ENCODE results near the gene POMGNT2. TPM values are rescaled to one million over a fixed set of nuclear protein-coding genes. Genes with fewer than 3 reads are reported as not detected.

POMGNT2 gene
- total RNA-seq, 1 donor from 2014 or later = 22.1 TPM

GRCh38 chr3:43031889-43032545, 73.9 kb downstream of the POMGNT2 start:
- Histone ChIP-seq H3K36me3 (ENCODE audit: control insufficient read depth, insufficient read depth, low read length) (no peaks in the 10 kb centered on the region), H3K27me3 (ENCODE audit: control insufficient read depth, insufficient read depth, low read length) (no peaks in the 10 kb centered on the region), H3K4me3 (ENCODE audit: low read depth, low read length) (no peak overlapping the region)
- DNase-seq (ENCODE audit: low read depth) = no peak
- TF ChIP-seq CTCF (IDR thresholded peaks at IDR 0.05; ENCODE audit: insufficient read depth, low read length, poor library complexity, severe bottlenecking) = no peak

- Histone ChIP-seq H3K27me3 (ENCODE audit: control insufficient read depth, insufficient read depth, low read length) (no peaks in the 10 kb centered on the region), H3K4me3 (ENCODE audit: low read depth, low read length) (no peak overlapping the region), H3K36me3 (ENCODE audit: control insufficient read depth, insufficient read depth, low read length) (no peaks in the 10 kb centered on the region)
- no peak for DNase-seq (ENCODE audit: low read depth)
- TF ChIP-seq CTCF (IDR thresholded peaks at IDR 0.05; ENCODE audit: insufficient read depth, low read length, poor library complexity, severe bottlenecking) = no peak
Observed at GRCh38 chr3:43031485-43031884, 74.4 kb downstream of the POMGNT2 start.

GRCh38 chr3:43030162-43030935, 75.5 kb downstream of the POMGNT2 start:
- no peak for TF ChIP-seq CTCF (IDR thresholded peaks at IDR 0.05; ENCODE audit: insufficient read depth, low read length, poor library complexity, severe bottlenecking)
- no peaks in the 10 kb centered on the region for H3K36me3 ChIP-seq (ENCODE audit: control insufficient read depth, insufficient read depth, low read length)
- no peak for DNase-seq (ENCODE audit: low read depth)
- no peak overlapping the region for H3K4me3 ChIP-seq (ENCODE audit: low read depth, low read length)
- no peaks in the 10 kb centered on the region for H3K27me3 ChIP-seq (ENCODE audit: control insufficient read depth, insufficient read depth, low read length)

Other genes starting within 250 kb of the POMGNT2 start
- gene CYP8B1, start 230.2 kb downstream of the POMGNT2 start, total RNA-seq = not detected in 2 replicates
- gene ZNF662, start 199.9 kb downstream of the POMGNT2 start, total RNA-seq = 4.1 and 5.3 TPM in 2 replicates
- gene GASK1A, start 126.8 kb downstream of the POMGNT2 start, total RNA-seq = 1.0 and 2.3 TPM in 2 replicates
- gene SNRK, start 180.5 kb upstream of the POMGNT2 start, total RNA-seq = 24.0 and 25.0 TPM in 2 replicates

All from kidney epithelial cell (primary cell).